PC-9 (cell line): Measurements from ENCODE around the gene SHTN1. TPM values are rescaled to one million over a fixed set of nuclear protein-coding genes. Genes with fewer than 3 reads are reported as not detected.

ENCODE experiments used
- BruUV-seq: library from RNA; stranded (reverse); fragments of 400-500 nt; replicated peaks from 2 replicates; lab custom pipeline; 2021; lab: Mats Ljungman, UMichigan
- CTCF ChIA-PET: fragments of 300-600 bp; sonication (Branson Sonifier 250); formaldehyde crosslinking; loops from one replicate; lab custom pipeline; 2022; ENCODE audit warnings: antibody characterized with exemption; lab: Charles Lee
- POLR2A ChIA-PET: fragments of 300-600 bp; sonication (Branson Sonifier 250); formaldehyde crosslinking; loops from one replicate; lab custom pipeline; 2022; ENCODE audit warnings: antibody characterized with exemption; ENCODE audit not compliant: unreplicated experiment; lab: Charles Lee
- DNase-seq, 2 experiments: peaks; one replicate each; pipeline versions ENCODE4 v3.0.0 to v3.0.0-alpha.2; 2015 to 2022; ENCODE audit warnings: mixed read lengths in 1 of 2
- H2AFZ ChIP-seq: fragments of 200-600 bp; sonication (generic); 2 replicates; pipeline ENCODE4 v1.8.1; 2017; ENCODE audit warnings: antibody characterized with exemption
- H3F3A ChIP-seq: fragments of 200-600 bp; sonication (generic); 2 replicates; pipeline ENCODE4 v1.8.1; 2017; ENCODE audit warnings: antibody characterized with exemption, mild to moderate bottlenecking, low read depth; ENCODE audit not compliant: insufficient read depth
- H3K27ac ChIP-seq: fragments of 200-600 bp; sonication (generic); 2 replicates; pipeline ENCODE4 v1.6.1; 2016; ENCODE audit warnings: mixed run types
- H3K27me3 ChIP-seq: fragments of 200-600 bp; sonication (generic); 2 replicates; pipeline ENCODE4 v1.6.1; 2016; ENCODE audit warnings: low read depth, mixed run types; ENCODE audit not compliant: insufficient read depth
- H3K36me3 ChIP-seq: fragments of 200-600 bp; sonication (generic); 2 replicates; pipeline ENCODE4 v1.6.1; 2016; ENCODE audit warnings: low read depth, mixed run types
- H3K4me1 ChIP-seq: fragments of 200-600 bp; sonication (generic); replicated peaks from 2 replicates; pipeline ENCODE4 v1.6.1; 2016; ENCODE audit warnings: mixed run types; ENCODE audit not compliant: insufficient read depth
- H3K4me2 ChIP-seq: fragments of 200-600 bp; sonication (generic); 2 replicates; pipeline ENCODE4 v1.6.1; 2017; ENCODE audit warnings: mixed run types
- H3K4me3 ChIP-seq: fragments of 200-600 bp; sonication (generic); 2 replicates; pipeline ENCODE4 v1.6.1; 2016; ENCODE audit warnings: mixed run types
- H3K79me2 ChIP-seq: fragments of 200-600 bp; sonication (generic); 2 replicates; pipeline ENCODE4 v1.6.1; 2017; ENCODE audit warnings: low read depth, mixed run types
- H3K9me2 ChIP-seq: fragments of 200-600 bp; sonication (generic); 2 replicates; pipeline ENCODE4 v1.8.1; 2017; ENCODE audit warnings: mild to moderate bottlenecking; ENCODE audit not compliant: insufficient read depth
- H3K9me3 ChIP-seq: fragments of 200-600 bp; sonication (generic); 2 replicates; pipeline ENCODE4 v1.8.1; 2016; ENCODE audit warnings: low read depth; ENCODE audit not compliant: insufficient read depth
- H4K20me1 ChIP-seq: fragments of 200-600 bp; sonication (generic); 2 replicates; pipeline ENCODE4 v1.8.1; 2017; ENCODE audit not compliant: insufficient read depth
- EZH2 ChIP-seq: fragments of 200-600 bp; sonication (generic); IDR thresholded peaks from 2 replicates; pipeline ENCODE4 v1.8.0; 2017; ENCODE audit warnings: antibody characterized with exemption, low read depth
- intact Hi-C: fragments of 100-400 bp; cut with micrococcal nuclease; formaldehyde crosslinking; loops from one replicate; pipeline ENCODE4 v1.10.0; 2022; ENCODE audit not compliant: unreplicated experiment
- total RNA-seq: library from RNA; stranded (reverse); gene quantifications from 2 replicates; pipeline ENCODE4 v1.2.3, GENCODE V29; 2021
- TF ChIP-seq, protein P1 (sequence below): fragments of 200-600 bp; sonication (generic); conservative IDR thresholded peaks from 2 replicates; pipeline ENCODE4 v1.6.1; 2017; ENCODE audit warnings: mixed run types, antibody characterized with exemption, mild to moderate bottlenecking, moderate library complexity

SHTN1 gene
- total RNA-seq, 1 experiment from 2014 or later: 33.6 TPM

DNA sequence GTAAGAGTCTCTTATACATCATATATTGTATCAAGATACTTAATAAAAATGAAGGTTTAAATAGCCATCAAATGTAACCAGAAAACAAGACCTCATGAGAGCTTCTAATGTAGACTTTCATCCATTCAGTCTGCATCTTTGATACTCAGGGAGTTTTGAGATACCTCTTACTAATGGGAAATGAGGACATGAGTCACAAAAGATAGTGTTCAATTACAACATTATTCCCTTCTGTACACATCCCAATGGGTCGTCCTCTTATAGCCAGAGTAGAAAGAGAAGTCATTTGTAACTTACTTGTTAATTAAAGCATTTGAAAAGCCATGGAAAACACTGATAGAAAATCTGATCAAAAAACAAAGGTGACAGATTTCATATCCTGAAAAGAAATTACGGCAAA, 19.4 kb downstream of the SHTN1 start:
- Histone ChIP-seq H3K9me2 (no peaks in the 10 kb centered on the region), H3K27me3 (no peaks in the 10 kb centered on the region), H3F3A (no peaks in the 10 kb centered on the region), H3K36me3 (no peaks in the 10 kb centered on the region), H3K27ac (no peak overlapping the region), H2AFZ (no peak overlapping the region), H3K4me1 (no peaks in the 10 kb centered on the region), H3K9me3 (no peaks in the 10 kb centered on the region), H3K4me3 (no peak overlapping the region), H4K20me1 (no peaks in the 10 kb centered on the region), H3K79me2 (no peaks in the 10 kb centered on the region), H3K4me2 (no peak overlapping the region)
- no TSS peak for BruUV-seq
- ChIA-PET CTCF (no interaction called here), POLR2A (no interaction called here)
- DNase-seq: no peak
- intact Hi-C loops: no loop called here
- TF ChIP-seq EZH2: no peak
- TF ChIP-seq, protein P1, sequence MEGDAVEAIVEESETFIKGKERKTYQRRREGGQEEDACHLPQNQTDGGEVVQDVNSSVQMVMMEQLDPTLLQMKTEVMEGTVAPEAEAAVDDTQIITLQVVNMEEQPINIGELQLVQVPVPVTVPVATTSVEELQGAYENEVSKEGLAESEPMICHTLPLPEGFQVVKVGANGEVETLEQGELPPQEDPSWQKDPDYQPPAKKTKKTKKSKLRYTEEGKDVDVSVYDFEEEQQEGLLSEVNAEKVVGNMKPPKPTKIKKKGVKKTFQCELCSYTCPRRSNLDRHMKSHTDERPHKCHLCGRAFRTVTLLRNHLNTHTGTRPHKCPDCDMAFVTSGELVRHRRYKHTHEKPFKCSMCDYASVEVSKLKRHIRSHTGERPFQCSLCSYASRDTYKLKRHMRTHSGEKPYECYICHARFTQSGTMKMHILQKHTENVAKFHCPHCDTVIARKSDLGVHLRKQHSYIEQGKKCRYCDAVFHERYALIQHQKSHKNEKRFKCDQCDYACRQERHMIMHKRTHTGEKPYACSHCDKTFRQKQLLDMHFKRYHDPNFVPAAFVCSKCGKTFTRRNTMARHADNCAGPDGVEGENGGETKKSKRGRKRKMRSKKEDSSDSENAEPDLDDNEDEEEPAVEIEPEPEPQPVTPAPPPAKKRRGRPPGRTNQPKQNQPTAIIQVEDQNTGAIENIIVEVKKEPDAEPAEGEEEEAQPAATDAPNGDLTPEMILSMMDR: no peak

DNA sequence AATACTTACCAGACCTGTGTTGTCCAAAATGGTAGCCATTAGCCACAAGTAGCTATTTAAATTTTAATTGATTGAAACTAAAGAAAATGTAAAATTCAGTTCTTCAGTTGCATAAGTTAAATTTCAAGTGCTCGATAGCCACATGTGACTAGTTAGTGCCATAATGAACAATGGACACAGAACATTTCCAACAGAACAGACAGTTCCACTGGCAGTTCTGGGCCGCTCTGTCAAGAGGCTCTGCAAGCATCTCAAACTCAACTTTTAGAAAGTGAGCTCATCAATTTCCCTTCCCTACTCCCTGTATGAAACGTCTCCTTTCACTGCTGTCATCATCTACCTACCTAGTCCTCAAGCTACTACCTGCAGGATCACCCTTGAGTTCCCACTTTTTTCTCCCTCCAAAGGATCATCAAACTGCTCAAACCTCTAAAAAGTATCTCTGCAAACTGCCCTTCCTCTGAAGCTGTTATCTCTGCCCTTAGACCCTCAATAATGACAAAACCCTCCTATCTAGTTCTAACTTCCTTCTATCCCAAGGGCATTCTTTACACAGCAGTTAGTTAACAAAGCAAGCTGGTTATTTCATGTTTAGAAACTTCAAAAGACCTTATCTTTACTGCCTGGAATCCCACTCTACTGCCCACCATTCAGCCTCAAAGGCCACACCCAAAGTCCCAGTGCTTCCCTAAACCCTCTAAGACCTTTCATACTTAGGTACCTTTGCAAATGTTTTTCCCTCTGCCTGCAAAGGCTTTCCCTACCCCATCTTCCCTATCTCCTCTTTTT, 20.6 kb downstream of the SHTN1 start:
- POLR2A ChIA-PET: no interaction called here
- H3K79me2 ChIP-seq: no peaks in the 10 kb centered on the region

DNA sequence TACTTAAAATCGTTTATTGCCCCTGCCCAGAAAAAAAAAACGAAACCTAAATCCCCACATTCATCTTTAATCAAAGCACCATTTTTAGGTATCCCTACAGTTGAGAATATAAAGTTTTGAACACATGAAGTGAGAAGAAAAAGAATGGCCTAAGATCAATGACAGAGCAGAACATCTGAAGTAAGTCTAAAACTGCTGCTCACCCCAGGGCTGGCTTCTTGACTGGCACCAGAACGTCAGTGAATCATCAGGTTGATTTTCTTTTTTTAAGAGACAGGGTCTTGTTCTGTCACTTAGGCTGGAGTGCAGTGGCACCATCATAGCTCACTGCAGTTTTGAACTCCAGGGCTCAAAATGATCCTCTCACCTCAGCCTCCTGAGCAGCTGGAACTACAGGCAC, 24.9 kb downstream of the SHTN1 start:
- POLR2A ChIA-PET: no interaction called here
- Histone ChIP-seq H3K79me2 (no peaks in the 10 kb centered on the region), H3F3A (peaks cover 7% of the 10 kb centered on the region; the same call in 1 of the 2 replicates), H3K27me3 (no peaks in the 10 kb centered on the region), H2AFZ (no peak overlapping the region), H3K4me2 (no peak overlapping the region), H3K9me3 (no peaks in the 10 kb centered on the region), H3K27ac (no peak overlapping the region), H3K4me3 (no peak overlapping the region), H3K9me2 (no peaks in the 10 kb centered on the region), H4K20me1 (no peaks in the 10 kb centered on the region), H3K36me3 (no peaks in the 10 kb centered on the region), H3K4me1 (peaks cover 3% of the 10 kb centered on the region)
- no peak for DNase-seq
- no TSS peak for BruUV-seq
- no peak for TF ChIP-seq EZH2
- TF ChIP-seq, protein P1: no peak
- CTCF ChIA-PET: no interaction called here
- intact Hi-C loops: no loop called here

More for the DNA sequence above, 20.6 kb downstream of the SHTN1 start:
- CTCF ChIA-PET: no interaction called here
- DNase-seq: no peak
- no peaks in the 10 kb centered on the region for H3K9me3 ChIP-seq
- no peaks in the 10 kb centered on the region for H3K27me3 ChIP-seq
- no peak overlapping the region for H3K4me3 ChIP-seq
- TF ChIP-seq, protein P1: no peak
- TF ChIP-seq EZH2: no peak
- H2AFZ ChIP-seq: no peak overlapping the region
- no peak overlapping the region for H3K4me2 ChIP-seq
- no peaks in the 10 kb centered on the region for H3K36me3 ChIP-seq
- no TSS peak for BruUV-seq
- H3K27ac ChIP-seq: no peak overlapping the region
- H3K4me1 ChIP-seq: no peaks in the 10 kb centered on the region
- H3K9me2 ChIP-seq: no peaks in the 10 kb centered on the region
- no peaks in the 10 kb centered on the region for H4K20me1 ChIP-seq
- intact Hi-C loops: no loop called here
- H3F3A ChIP-seq: no peaks in the 10 kb centered on the region
